ENCODE measurements around the gene TFCP2.
"Not testable (repeated sequence)": the region's sequence is repeated elsewhere in the genome, so short reads cannot be mapped to it uniquely, and the experiment has no call there.

The TFCP2 gene

GRCh38 chr12:51172515-51173431 is at the start of gene TFCP2:
TFCP2 (minus strand) TSS chr12:51173135; CDS start chr12:51172422, 713 bp downstream.
- peak; percentile 81 to 84 for DNase-seq

- DNase-seq = no peak
Observed at GRCh38 chr12:51222461-51222860, 49.5 kb upstream of the TFCP2 start.

GRCh38 chr12:51219857-51220256 is 46.9 kb upstream of the TFCP2 start:
- DNase-seq = not testable (repeated sequence)

- DNase-seq = no peak
Observed at GRCh38 chr12:51219322-51219721, 46.4 kb upstream of the TFCP2 start.

GRCh38 chr12:51218607-51219161 is 45.7 kb upstream of the TFCP2 start:
- no peak for DNase-seq

GRCh38 chr12:51217968-51218606 is 45.2 kb upstream of the TFCP2 start, which contains the start of gene POU6F1:
POU6F1 (minus strand) TSS chr12:51218062; CDS start chr12:51206836, 11,226 bp downstream.
- DNase-seq = peak; percentile 52 to 57

- peak in 1 of 2 donors; percentile 47 for DNase-seq
Observed at GRCh38 chr12:51217133-51217967, 44.4 kb upstream of the TFCP2 start.

GRCh38 chr12:51216642-51217041 is 43.7 kb upstream of the TFCP2 start:
- no peak for DNase-seq

GRCh38 chr12:51214895-51215294 is 42.0 kb upstream of the TFCP2 start:
- DNase-seq = peak in 1 of 2 donors; percentile 2

- DNase-seq = no peak
Observed at GRCh38 chr12:51210690-51211395, 37.9 kb upstream of the TFCP2 start.

- no peak for DNase-seq
Observed at GRCh38 chr12:51209259-51209658, 36.3 kb upstream of the TFCP2 start.

- DNase-seq = no peak
Observed at GRCh38 chr12:51208016-51208660, 35.2 kb upstream of the TFCP2 start.

GRCh38 chr12:51205350-51205749 is 32.4 kb upstream of the TFCP2 start:
- no peak for DNase-seq

GRCh38 chr12:51202718-51203117 is 29.8 kb upstream of the TFCP2 start:
- DNase-seq = no peak

GRCh38 chr12:51200806-51201205 is 27.9 kb upstream of the TFCP2 start:
- no peak for DNase-seq

GRCh38 chr12:51200156-51200555 is 27.2 kb upstream of the TFCP2 start:
- no peak for DNase-seq

- no peak for DNase-seq
Observed at GRCh38 chr12:51199366-51199945, 26.5 kb upstream of the TFCP2 start.

- DNase-seq = no peak
Observed at GRCh38 chr12:51198568-51199365, 25.8 kb upstream of the TFCP2 start.

- no peak for DNase-seq
Observed at GRCh38 chr12:51197736-51198567, 25.0 kb upstream of the TFCP2 start.
